Left ventricle myocardium superior (tissue), 1 donor: ENCODE measurements around the gene RNF169. TPM values are rescaled to one million over a fixed set of nuclear protein-coding genes. Genes with fewer than 3 reads are reported as not detected.
"Not testable (repeated sequence)": the region's sequence is repeated elsewhere in the genome, so short reads cannot be mapped to it uniquely, and the experiment has no call there.

Experiments used
- ATAC-seq: fragments of 200-7000 bp; cut with Tn5 transposase; one replicate; pipeline ENCODE4 v1.9.1; 2020; ENCODE audit warnings: mild to moderate bottlenecking, moderate library complexity
- DNase-seq: peaks from one replicate; pipeline ENCODE4 v3.0.0-alpha.2; 2020
- intact Hi-C: fragments of 100-400 bp; cut with micrococcal nuclease; formaldehyde crosslinking; loops from one replicate; pipeline ENCODE4 v1.11.0; 2022
- total RNA-seq: library from RNA; stranded (reverse); fragmentation: NEBNext Ultra II Directional; extraction: Animal tissue kit (Norgen Biotek cat#: 25700); gene quantifications from one replicate; pipeline ENCODE4 v1.2.1, GENCODE V29; 2021
- donor health status: DM: no; HTN: yes; CAD: no; lungs with severe emphysema.

The RNF169 gene
- total RNA-seq, 1 donor from 2014 or later, result 11.7 TPM

DNA sequence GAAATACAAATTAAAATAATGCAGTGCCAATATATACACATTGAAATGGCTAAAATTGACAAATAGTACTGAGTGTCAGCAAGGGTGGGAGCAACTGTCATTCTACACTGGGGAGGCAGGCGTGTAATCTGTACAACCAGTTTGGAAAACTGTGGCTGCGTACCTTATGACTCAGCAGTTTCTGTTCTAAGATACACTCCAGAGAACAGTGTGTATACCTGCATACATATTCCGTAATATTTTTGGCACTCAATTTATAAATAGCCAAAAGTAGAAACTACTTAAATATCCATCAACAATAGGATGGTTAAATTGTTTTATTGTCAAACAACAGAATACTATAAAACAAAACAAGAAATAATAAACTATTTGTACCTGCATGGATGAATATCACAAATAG, 57.6 kb downstream of the RNF169 start:
- intact Hi-C loops, result no loop called here
- DNase-seq (no peak), ATAC-seq (peak; percentile 85)

GRCh38 chr11:74809801-74810200, 61.2 kb downstream of the RNF169 start:
- no peak for DNase-seq
- intact Hi-C loops, result no loop called here
- ATAC-seq, result no peak

DNA sequence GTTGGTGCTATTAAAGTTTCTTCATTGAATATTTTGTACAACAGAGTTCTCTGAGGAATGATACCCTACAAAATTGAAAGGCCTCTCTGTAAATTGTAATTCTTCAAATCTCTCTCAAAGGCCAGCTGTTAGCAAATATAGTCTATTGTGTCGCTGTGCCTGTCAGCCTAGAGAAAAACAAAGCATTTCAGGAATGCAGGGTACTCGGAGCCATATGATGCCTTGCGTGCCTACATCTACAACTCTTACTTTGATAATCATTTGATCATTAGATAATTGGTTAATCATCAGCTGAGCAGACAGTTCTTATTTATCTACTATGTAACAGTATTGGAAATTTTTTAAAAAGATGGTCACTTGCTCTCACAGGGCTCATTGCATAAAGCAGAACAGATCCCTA, 67.3 kb downstream of the RNF169 start:
- DNase-seq (no peak), ATAC-seq (no peak)
- intact Hi-C loops, result no loop called here

DNA sequence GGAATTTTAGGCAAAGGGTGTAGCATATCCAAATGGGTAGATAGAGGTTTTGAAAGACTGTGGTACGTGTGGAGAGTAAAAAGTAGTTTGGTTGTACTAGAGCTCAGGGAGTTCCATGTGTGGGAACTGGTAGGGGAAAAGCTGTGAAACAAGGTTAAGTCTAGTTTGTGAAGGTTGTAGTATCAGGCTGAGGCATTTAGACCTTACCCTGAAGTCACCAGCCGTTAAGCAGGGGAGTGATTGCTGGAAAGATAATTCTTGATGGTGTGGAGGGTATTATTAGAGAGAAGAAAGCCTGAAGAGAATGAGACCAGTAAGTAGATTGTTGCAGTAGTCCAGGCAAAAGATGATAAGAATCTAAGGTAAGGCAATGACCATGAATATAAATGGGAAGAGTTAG, 68.0 kb downstream of the RNF169 start:
- intact Hi-C loops, result no loop called here
- DNase-seq (no peak), ATAC-seq (no peak)

DNA sequence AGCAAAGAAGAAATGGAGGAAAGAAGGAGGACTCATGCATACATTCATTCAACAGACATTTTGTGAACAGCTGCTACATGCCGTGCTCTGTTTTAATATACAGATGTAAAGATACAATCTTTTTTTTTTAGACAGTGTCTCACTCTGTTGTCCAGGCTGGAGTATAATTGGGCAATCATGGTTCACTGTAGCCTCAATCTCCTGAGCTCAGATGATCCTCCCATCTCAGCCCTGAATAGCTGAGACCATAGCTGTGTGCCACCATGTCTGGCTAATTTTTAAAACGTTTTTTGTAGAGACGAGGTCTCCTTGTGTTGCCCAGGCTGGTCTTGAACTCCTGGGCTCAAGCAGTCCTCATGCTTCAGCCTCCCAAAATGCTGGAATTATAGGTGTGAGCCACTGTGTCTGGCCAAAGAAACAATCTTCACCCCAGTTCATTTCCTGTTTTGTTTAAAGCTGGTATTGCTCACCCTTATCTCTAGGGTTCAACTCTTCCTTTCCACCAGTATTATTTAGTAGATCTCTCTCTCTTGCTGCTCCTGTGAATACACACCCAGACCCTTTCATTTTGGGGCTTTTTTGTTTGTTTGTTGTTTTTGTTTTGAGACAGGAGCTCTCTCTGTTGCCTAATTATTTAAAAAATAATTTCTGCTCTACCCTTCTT, 69.8 kb downstream of the RNF169 start:
- DNase-seq (no peak), ATAC-seq (no peak)
- intact Hi-C loops, result no loop called here

GRCh38 chr11:74819400-74819799, 70.8 kb downstream of the RNF169 start:
- intact Hi-C loops, result no loop called here
- no peak for ATAC-seq

GRCh38 chr11:74820763-74821162, 72.1 kb downstream of the RNF169 start:
- intact Hi-C loops, result no loop called here
- no peak for DNase-seq
- peak; percentile 11 for ATAC-seq

More at GRCh38 chr11:74819400-74819799, 70.8 kb downstream of the RNF169 start:
- no peak for DNase-seq

- ATAC-seq (peak; percentile 86), DNase-seq (no peak)
- intact Hi-C loops, result no loop called here
Measured at GRCh38 chr11:74822170-74822569, 73.5 kb downstream of the RNF169 start.

DNA sequence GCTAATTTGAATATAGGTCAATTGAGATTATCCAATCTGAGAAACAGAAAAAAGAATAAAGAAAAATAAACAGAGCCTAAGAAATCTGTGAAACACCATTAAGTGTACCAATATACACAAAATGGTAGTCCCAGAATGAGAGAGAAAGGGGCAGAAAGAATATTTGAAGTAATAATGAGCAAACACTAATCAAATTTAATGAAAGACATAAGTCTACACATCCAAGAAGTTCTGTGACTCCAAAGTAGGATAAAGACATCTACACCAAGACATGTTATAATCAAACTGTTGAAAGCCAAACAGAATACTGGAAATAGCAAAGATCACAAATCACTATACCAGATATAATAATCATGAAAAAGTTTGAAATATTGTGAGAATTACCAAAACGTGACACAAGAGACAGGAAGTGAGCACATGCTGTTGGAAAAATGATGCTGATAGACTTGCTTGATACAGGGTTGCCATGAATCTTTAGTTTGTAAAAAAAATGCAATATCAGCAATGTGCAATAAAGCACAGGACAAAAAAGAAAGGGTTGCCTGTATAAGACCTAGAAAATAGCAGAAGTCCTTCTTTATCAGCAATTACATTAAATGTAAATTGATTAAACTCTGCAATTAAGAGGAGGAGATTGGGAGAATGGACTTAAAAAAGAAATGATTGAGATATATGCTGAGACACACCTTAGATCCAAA, 75.8 kb downstream of the RNF169 start:
- intact Hi-C loops, result no loop called here
- DNase-seq, result no peak
- no peak for ATAC-seq

DNA sequence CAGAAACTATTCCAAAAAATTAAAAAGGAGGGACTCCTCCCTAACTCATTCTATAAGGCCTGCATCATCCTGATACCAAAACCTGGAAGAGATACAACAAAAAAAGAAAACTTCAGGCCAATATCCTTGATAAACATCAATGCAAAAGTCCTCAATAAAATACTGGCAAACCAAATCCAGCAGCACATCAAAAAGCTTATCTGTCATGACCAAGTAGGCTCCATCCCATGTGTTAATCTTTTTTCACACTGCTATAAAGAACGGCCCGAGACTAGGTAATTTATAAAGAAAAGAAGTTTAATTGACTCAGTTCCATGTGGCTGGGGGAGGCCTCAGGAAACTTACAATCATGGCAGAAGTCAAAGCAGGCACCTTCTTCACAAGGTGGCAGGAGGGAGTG, 76.9 kb downstream of the RNF169 start:
- DNase-seq, intact Hi-C loops, ATAC-seq: not testable (repeated sequence)

DNA sequence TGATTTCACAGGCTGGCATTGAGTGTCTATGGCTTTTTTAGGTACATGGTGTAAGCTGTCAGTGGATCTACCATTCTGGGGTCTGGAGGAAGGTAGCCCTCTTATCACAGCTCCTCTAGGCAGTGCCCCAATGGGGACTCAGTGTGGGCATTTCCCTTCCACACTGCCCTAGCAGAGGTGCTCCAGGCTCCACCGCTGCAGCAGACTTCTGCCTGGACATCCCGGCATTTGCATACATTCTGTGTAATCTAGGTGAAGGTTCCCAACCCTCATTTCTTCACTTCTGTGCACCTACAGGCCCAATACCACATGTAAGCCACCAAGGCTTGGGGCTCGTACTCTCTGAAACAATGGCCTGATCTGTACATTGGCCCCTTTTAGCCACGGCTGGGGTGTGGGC, 78.3 kb downstream of the RNF169 start:
- ATAC-seq (no peak), DNase-seq (no peak)
- intact Hi-C loops, result no loop called here

GRCh38 chr11:74837191-74837590, 88.5 kb downstream of the RNF169 start:
- ATAC-seq (no peak), DNase-seq (no peak)
- intact Hi-C loops, result no loop called here

- ATAC-seq, result no peak
- DNase-seq, result no peak
- intact Hi-C loops, result no loop called here
Measured at GRCh38 chr11:74838188-74838587, 89.5 kb downstream of the RNF169 start.

DNA sequence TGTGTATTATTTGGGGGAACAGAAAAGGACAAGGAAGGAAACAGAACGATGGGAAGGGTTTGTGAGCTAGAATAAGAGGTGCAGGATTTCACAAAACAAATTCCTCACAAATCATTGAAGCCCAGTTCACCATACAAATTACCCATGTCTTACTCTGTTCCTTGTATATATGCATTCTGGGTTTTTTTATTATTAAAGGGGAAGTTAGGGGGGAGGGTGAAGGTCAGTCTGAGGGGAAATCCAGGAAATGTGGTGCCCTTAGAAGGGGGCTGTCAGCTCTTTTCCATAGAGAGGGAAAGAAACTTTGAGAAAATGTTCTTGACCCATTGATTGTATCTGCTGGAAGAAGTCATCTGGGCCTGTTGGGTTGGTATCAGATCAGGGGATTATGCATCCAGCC, 90.8 kb downstream of the RNF169 start:
- no peak for ATAC-seq
- intact Hi-C loops, result no loop called here
- DNase-seq, result no peak

DNA sequence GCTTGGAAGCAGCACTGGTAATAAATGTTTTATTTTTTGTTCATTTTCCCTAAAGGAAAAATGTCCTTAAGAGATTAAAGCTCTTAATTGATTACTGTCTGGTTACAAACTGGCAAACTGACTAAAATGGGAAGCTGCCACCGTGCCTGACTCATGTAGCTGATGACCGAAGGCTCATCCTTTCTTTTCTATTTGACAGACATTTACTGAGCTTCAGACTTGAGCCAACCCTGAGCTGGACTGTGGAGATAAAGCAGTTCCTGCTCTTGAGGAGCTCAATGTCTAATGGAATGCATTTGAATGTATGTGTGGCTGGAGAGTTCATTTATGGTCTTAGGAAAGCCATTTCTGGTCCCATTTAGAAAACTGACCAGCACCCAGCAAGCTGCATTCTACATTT, 91.3 kb downstream of the RNF169 start:
- DNase-seq, result no peak
- no peak for ATAC-seq
- intact Hi-C loops, result no loop called here

- DNase-seq (no peak), ATAC-seq (no peak)
- intact Hi-C loops, result no loop called here
Measured at GRCh38 chr11:74840486-74840885, 91.8 kb downstream of the RNF169 start.

GRCh38 chr11:74842967-74843366, 94.3 kb downstream of the RNF169 start:
- no peak for DNase-seq
- intact Hi-C loops, result no loop called here
- no peak for ATAC-seq

DNA sequence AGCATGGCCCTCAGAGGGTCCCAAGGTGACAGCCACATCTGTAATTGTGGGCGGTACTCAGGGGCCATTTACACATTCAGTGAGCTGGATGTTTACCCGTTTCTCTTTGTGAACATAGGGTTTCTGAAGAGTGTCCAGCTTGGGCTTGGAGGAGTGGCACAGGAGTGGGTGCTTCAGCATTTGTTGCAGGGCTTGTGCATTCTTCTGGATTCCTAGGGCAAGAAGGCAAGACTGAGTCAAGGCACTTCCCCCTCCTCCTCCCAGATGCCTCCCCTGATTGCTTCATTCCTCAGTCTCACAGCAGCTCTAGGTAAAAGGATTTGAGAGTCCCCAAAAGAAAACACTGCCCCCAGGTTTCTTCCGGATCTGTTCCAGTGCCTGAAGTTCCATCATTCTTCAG, 95.4 kb downstream of the RNF169 start:
- intact Hi-C loops, result no loop called here
- no peak for DNase-seq
- ATAC-seq, result no peak

DNA sequence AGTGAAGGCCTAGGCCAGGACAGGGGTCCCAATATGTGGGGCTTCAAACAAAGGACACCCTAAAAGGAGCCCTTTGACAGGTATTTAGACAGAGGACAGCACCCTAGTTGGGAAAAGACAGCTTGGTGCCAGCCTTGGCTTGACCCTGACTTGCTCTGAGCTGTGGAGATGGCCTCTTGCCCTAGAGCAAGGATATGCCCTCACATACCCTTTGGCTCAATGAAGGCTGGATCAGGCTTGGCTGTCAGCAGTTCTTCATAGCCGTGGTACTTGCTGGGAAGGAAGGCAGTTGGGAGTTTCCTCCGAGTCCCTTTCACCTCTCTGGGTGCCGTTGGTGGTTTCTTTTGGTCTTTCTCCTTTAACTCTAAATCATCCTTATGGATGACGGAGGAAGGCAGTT, 96.2 kb downstream of the RNF169 start:
- ATAC-seq (peak; percentile 71), DNase-seq (no peak)
- intact Hi-C loops, result no loop called here

DNA sequence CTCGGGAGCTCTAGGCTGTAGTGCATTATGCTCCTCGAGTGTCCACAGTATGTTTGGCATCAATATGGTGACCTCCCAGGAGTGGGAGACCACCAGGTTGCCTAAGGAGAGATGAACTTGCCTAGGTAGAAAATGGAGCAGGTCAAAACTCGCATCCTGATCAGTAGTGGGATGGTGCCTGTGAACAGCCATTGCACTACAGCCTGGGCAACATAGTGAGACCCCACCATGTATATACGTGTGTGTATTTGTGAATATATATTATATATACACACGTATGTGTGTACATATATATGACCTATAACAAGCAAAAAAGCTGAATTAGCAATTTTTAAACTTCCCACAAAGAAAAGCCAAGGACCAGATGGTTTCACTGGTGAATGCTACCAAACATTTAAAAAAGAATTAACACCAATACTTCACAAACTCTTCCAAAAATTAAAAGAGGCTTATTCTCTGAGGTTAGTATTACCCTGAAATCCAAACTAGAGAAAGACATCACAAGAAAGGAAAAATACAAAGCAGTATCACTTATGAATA, 97.4 kb downstream of the RNF169 start:
- no peak for ATAC-seq
- intact Hi-C loops, result no loop called here
- DNase-seq, result no peak

GRCh38 chr11:74846770-74847169, 98.1 kb downstream of the RNF169 start:
- DNase-seq, result no peak
- ATAC-seq, result no peak
- intact Hi-C loops, result no loop called here
